Measurements from ENCODE around the gene MEGF10. TPM values are rescaled to one million over a fixed set of nuclear protein-coding genes. Genes with fewer than 3 reads are reported as not detected.

Gene MEGF10
- total RNA-seq, 1 donor from 2014 or later, result 0.43 TPM

DNA sequence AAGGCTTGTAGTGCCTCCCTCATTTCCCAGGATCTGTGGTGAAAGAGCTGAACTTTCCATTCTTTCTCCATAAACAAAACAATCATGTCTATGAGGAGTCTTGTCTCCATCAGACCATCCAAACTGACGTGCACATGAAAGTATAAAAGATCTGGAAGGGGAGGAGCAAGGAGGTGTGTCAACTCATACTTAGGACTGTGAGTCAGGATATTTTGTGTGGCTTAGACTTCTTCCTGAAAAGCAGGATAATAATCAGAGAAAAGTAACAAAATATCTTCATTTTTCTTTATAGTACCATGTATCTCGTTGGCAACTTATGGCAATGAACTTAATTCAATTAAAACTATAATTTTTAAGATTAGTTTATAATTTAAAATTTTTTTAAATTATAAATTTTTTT, 130.9 kb downstream of the MEGF10 start:
- DNase-seq (ENCODE audit: missing footprints) (no peak), ATAC-seq (no peak)
- intact Hi-C loops (cut with DNase I), result no loop called here

GRCh38 chr5:127423173-127423798, 132.7 kb downstream of the MEGF10 start:
- DNase-seq (ENCODE audit: missing footprints) (no peak), ATAC-seq (no peak)
- intact Hi-C loops (cut with DNase I), result no loop called here

GRCh38 chr5:127425037-127425436, 134.4 kb downstream of the MEGF10 start:
- ATAC-seq (no peak), DNase-seq (ENCODE audit: missing footprints) (no peak)
- intact Hi-C loops (cut with DNase I), result no loop called here

DNA sequence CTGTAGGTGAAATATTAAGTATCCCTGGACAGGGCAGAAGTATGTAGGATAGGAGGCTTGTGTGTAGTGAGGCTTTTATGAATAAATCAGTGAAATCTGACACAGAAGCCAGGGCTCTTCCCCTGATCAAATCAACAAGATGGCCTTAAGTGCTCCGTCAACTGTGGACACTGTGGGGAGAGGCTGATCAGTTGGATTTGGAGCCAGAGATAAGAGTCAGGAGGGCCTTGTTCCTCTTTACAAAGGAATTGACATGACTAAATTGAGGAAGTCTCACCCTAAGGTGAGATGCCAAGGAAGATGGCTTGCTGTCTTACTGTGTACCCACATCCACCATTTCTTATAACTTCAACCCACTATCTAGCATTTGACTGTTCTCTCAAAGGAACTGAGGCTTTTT, 135.3 kb downstream of the MEGF10 start:
- DNase-seq (ENCODE audit: missing footprints) (no peak), ATAC-seq (no peak)
- intact Hi-C loops (cut with DNase I), result no loop called here

DNA sequence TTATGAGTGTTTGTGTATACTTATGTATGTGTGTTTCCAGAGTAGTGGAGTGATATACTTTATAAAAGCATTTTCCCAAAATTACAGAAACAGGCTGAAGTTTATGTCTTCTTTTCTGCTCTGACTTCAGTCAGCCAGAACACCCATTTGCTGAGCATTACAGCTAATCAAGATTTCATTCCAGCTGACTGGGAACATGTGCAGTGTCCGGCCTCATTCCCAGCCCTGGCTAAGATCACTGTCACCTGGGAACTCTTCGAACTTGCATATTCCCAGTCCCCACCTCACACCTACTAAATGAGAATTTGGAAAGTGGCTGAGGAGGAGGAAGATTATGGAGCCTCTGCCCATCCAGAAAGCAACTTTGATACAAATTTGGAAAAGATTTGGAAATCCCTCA, 136.1 kb downstream of the MEGF10 start:
- intact Hi-C loops (cut with DNase I), result no loop called here
- no peak for DNase-seq (ENCODE audit: missing footprints)
- ATAC-seq, result peak; percentile 74

DNA sequence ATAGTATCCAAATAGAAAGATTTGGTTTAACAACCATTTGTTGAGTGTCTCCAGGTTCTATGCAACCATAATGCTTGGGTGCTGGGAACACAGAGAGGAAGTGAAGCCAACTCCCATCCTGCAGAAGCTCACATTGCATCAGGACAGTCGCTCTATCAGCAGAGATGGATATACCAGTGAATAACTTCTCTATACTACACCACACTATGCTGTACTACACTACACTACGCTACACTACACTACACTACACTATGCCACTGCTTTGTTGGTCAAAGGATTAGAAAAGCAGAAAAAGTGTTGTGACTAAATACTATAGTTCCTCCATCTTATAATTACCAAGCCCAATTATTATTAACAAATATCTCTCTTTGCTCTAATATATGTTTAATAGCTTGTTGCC, 137.7 kb downstream of the MEGF10 start:
- DNase-seq (ENCODE audit: missing footprints) (no peak), ATAC-seq (no peak)
- intact Hi-C loops (cut with DNase I), result no loop called here

DNA sequence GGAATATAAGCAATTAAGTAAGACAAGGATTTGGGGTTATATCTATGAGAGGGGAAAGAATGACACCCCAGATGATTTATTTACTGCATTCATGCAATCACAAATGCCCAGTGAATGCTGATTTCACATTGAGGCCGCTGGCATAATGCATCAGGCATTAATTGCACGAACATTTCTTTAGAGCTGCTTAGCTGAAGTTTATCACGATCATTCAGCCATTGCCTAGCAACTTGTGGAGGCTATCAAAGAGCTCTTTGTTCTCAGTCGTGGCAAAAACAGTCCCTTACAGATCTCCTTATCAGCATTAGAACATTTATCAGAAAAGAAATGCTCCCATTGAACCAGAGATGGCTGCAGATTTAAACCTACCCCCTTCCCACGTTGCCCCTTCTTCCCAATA, 138.2 kb downstream of the MEGF10 start:
- intact Hi-C loops (cut with DNase I), result no loop called here
- DNase-seq (ENCODE audit: missing footprints) (no peak), ATAC-seq (peak; percentile 55)

DNA sequence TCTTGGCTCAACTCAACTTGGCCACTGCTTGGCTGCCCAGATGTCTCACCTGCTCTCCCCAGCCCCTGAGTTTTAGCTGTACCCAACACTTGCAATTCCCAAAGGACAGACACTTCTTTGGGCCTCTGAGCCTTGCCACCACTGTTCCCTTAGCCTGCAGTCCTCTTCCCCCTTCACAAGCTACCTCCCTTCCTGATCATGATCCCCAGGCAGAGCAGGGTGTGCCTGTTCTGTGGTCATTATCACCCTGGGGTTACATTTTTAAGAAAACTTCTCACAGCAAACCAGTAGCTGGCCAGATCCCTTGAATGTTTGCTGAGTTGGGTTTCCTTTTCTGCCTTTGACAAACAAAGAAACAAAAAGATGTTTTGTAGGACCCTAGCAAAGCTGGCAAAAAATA, 139.3 kb downstream of the MEGF10 start:
- intact Hi-C loops (cut with DNase I), result no loop called here
- ATAC-seq (no peak), DNase-seq (ENCODE audit: missing footprints) (no peak)

DNA sequence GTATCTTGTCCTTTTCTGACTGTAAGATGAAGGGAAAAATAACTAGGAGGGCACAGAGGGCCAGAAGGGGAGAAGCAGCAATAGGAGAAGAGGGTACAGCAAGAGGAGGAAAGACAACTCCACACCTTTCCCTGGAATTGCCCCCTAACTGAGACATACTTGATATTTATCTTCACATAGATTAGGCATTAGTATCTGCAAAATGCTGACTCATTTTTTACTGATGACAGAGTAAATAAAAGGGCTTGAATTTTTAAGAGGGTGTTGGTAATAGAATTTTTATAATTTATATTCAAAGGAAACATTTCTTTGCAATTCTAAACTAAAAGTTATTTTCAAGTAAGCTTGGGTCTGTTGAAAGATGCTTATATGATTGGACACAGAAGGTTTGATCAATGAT, 140.0 kb downstream of the MEGF10 start:
- intact Hi-C loops (cut with DNase I), result no loop called here
- DNase-seq (ENCODE audit: missing footprints) (no peak), ATAC-seq (no peak)

- intact Hi-C loops (cut with DNase I), result no loop called here
- ATAC-seq, result no peak
- DNase-seq (ENCODE audit: missing footprints), result no peak
These were observed 141.5 kb downstream of the MEGF10 start for GRCh38 chr5:127431977-127432585.

DNA sequence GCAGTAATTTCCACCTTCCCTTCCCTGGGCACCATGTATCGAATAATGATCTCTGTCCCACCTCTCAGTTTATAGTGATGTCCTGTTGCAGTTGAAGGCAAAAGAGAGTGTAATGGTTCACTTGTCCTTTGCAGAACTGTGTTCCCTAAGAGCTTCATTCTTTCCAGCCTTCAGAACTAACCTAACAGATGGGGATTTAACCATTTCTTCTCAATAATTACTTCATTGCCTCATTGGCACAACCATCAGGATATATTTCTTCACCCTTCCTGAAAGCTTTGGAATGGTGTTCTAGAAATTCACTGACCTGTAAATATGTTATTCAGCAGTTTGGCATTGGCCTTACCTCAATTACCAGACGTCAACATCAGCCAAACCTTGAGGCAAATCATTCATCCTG, 142.9 kb downstream of the MEGF10 start:
- intact Hi-C loops (cut with DNase I), result no loop called here
- ATAC-seq, result no peak
- no peak for DNase-seq (ENCODE audit: missing footprints)

DNA sequence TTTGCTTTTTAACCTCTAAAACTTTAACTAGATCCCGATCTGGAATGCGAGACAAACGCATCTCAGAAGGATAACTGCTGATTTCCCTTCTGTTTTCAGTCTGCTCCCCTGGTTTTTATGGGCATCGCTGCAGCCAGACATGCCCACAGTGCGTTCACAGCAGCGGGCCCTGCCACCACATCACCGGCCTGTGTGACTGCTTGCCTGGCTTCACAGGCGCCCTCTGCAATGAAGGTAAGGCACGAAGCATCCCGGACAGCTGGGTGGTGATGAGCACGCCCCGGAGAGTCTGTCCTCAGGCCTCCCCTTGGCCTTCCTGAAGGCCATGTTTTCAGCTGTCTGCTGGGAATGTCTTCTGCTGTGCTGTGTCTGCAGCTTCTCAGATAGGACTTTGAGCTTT, 144.0 kb downstream of the MEGF10 start:
- no peak for ATAC-seq
- DNase-seq (ENCODE audit: missing footprints), result no peak

GRCh38 chr5:127435821-127436220, 145.2 kb downstream of the MEGF10 start:
- intact Hi-C loops (cut with DNase I), result no loop called here
- DNase-seq (ENCODE audit: missing footprints) (no peak), ATAC-seq (no peak)

More for the DNA sequence above, 144.0 kb downstream of the MEGF10 start:
- intact Hi-C loops (cut with DNase I), result no loop called here

GRCh38 chr5:127439644-127440043, 149.0 kb downstream of the MEGF10 start:
- no peak for ATAC-seq
- no peak for DNase-seq (ENCODE audit: missing footprints)
- intact Hi-C loops (cut with DNase I), result loop anchor here (5.0 kb wide), 1 partner anchor 602 kb away; no protein-coding TSS in a partner anchor

DNA sequence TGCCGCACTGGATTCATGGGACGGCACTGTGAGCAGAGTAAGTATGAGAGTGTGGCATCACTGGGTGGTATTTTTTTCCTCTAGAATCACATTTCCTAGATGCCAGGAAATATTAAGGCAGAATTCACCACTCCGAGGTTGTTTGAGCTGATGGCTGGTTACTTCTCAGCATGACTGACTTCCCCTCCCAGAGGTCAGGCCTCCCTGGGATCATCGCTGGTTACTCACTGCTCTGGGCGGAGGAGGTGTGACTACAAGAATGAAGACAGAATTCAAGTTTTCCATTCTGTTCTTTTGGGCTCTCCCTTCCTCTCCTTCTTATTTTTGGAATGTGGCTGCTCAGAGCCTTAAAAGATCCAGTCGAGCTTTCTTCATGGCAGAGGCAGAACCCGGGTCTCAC, 150.2 kb downstream of the MEGF10 start:
- no peak for DNase-seq (ENCODE audit: missing footprints)
- no peak for ATAC-seq
- intact Hi-C loops (cut with DNase I), result loop anchor here (5.0 kb wide), 1 partner anchor 604 kb away; no protein-coding TSS in a partner anchor

GRCh38 chr5:127441799-127442484, 151.3 kb downstream of the MEGF10 start:
- no peak for ATAC-seq
- no peak for DNase-seq (ENCODE audit: missing footprints)
- intact Hi-C loops (cut with DNase I), result loop anchor here (2.0 to 5.0 kb wide), 2 partner anchors 151 to 605 kb away; partner anchors contain the start of gene MEGF10

GRCh38 chr5:127444171-127444570, 153.6 kb downstream of the MEGF10 start:
- intact Hi-C loops (cut with DNase I), result loop anchor here (5.0 kb wide), 1 partner anchor 607 kb away; no protein-coding TSS in a partner anchor
- no peak for ATAC-seq
- no peak for DNase-seq (ENCODE audit: missing footprints)

DNA sequence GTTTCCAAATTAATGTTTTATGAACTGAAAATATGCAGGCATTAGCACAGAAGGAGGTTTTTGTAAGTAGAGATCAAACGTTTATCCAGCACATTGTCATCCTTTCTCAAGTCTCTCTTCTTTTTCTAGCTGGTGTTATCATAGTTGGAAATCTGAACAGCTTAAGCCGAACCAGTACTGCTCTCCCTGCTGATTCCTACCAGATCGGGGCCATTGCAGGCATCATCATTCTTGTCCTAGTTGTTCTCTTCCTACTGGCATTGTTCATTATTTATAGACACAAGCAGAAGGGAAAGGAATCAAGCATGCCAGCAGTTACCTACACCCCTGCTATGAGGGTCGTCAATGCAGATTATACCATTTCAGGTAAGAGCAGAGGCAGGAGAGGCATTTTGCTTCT, 154.7 kb downstream of the MEGF10 start:
- ATAC-seq, result no peak
- intact Hi-C loops (cut with DNase I), result no loop called here
- DNase-seq (ENCODE audit: missing footprints), result no peak

- ATAC-seq (no peak), DNase-seq (ENCODE audit: missing footprints) (no peak)
- intact Hi-C loops (cut with DNase I), result no loop called here
These were observed 156.0 kb downstream of the MEGF10 start for GRCh38 chr5:127446626-127447025.

- no peak for DNase-seq (ENCODE audit: missing footprints)
- intact Hi-C loops (cut with DNase I), result no loop called here
- no peak for ATAC-seq
These were observed 157.2 kb downstream of the MEGF10 start for GRCh38 chr5:127447827-127448226.
